ENCODE data around the gene GLMP.

- no peak for TF ChIP-seq RAD21 (IDR thresholded peaks at IDR 0.05; ENCODE audit: low read depth)
- TF ChIP-seq EP300 (IDR thresholded peaks at IDR 0.05; ENCODE audit: borderline replicate concordance), result no peak
- no peak for TF ChIP-seq CEBPB (IDR thresholded peaks at IDR 0.05)
- TF ChIP-seq TCF12 (IDR thresholded peaks at IDR 0.05; ENCODE audit: low read depth), result no peak
- TF ChIP-seq TEAD4 (IDR thresholded peaks at IDR 0.05), result no peak
- no peak for TF ChIP-seq REST (IDR thresholded peaks at IDR 0.05; ENCODE audit: low read depth)
- TF ChIP-seq, protein P1, sequence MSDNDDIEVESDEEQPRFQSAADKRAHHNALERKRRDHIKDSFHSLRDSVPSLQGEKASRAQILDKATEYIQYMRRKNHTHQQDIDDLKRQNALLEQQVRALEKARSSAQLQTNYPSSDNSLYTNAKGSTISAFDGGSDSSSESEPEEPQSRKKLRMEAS (IDR thresholded peaks at IDR 0.05), result no peak
- no peak for TF ChIP-seq NFIC (IDR thresholded peaks at IDR 0.05)
- TF ChIP-seq USF1 (IDR thresholded peaks at IDR 0.05), result no peak
- TF ChIP-seq YY1 (IDR thresholded peaks at IDR 0.05; ENCODE audit: low read depth), result no peak
Measured at GRCh38 chr1:156262461-156263287, 32.8 kb downstream of the GLMP start.

Data from Ishikawa (cell line).